CD4-positive, alpha-beta T cell treated with Interleukin-17A for 4 hours (primary cell): Measurements from ENCODE around the gene MAP2K7.
A peak's percentile ranks its signal among the peaks of the same experiment; 100 is the strongest.
"Not testable (repeated sequence)": the region's sequence is repeated elsewhere in the genome, so short reads cannot be mapped to it uniquely, and the experiment has no call there.

Experiments
- DNase-seq: peaks from one replicate; pipeline ENCODE4 v3.0.0-alpha.2; 2020; ENCODE audit warnings: mixed read lengths

MAP2K7 gene

GRCh38 chr19:7885818-7886217, 17.9 kb upstream of the MAP2K7 start:
- DNase-seq: no peak

GRCh38 chr19:7887408-7888144, 16.1 kb upstream of the MAP2K7 start:
- DNase-seq: no peak

GRCh38 chr19:7888145-7888825, 15.4 kb upstream of the MAP2K7 start, which contains the start of gene LRRC8E:
LRRC8E (plus strand) TSS chr19:7888510; CDS start chr19:7895604, 7,094 bp downstream.
- DNase-seq: peak; percentile 63

- DNase-seq: no peak
Measured at GRCh38 chr19:7888826-7889217, 14.9 kb upstream of the MAP2K7 start.

- DNase-seq: not testable (repeated sequence)
Measured at GRCh38 chr19:7893362-7894101, 10.1 kb upstream of the MAP2K7 start.

- DNase-seq: no peak
Measured at GRCh38 chr19:7894612-7895309, 8.9 kb upstream of the MAP2K7 start.

- no peak for DNase-seq
Measured at GRCh38 chr19:7895565-7895964, 8.1 kb upstream of the MAP2K7 start.

GRCh38 chr19:7897292-7897691, 6.4 kb upstream of the MAP2K7 start:
- no peak for DNase-seq

GRCh38 chr19:7898967-7899366, 4.7 kb upstream of the MAP2K7 start:
- no peak for DNase-seq

- no peak for DNase-seq
Measured at GRCh38 chr19:7899751-7900378, 3.8 kb upstream of the MAP2K7 start.

GRCh38 chr19:7900401-7900870, 3.2 kb upstream of the MAP2K7 start:
- DNase-seq: no peak

- DNase-seq: no peak
Measured at GRCh38 chr19:7900931-7901330, 2.7 kb upstream of the MAP2K7 start.

GRCh38 chr19:7901337-7901736, 2.3 kb upstream of the MAP2K7 start:
- no peak for DNase-seq

GRCh38 chr19:7902796-7903243, 857 bp upstream of the MAP2K7 start:
- DNase-seq: no peak

GRCh38 chr19:7904074-7905020, 670 bp downstream of the MAP2K7 start:
- no peak for DNase-seq

GRCh38 chr19:7905268-7905667, 1.6 kb downstream of the MAP2K7 start:
- no peak for DNase-seq

GRCh38 chr19:7905859-7906258, 2.2 kb downstream of the MAP2K7 start:
- no peak for DNase-seq

GRCh38 chr19:7907122-7907521, 3.4 kb downstream of the MAP2K7 start:
- no peak for DNase-seq

- DNase-seq: no peak
Measured at GRCh38 chr19:7907544-7907943, 3.9 kb downstream of the MAP2K7 start.

- DNase-seq: no peak
Measured at GRCh38 chr19:7908078-7908699, 4.5 kb downstream of the MAP2K7 start.
